Keratinocyte (primary cell): ENCODE results near the gene LRRC46.

Experiments used
- EZH2 ChIP-seq: IDR thresholded peaks from one replicate; pipeline ENCODE4 v1.6.1; 2012; ENCODE audit warnings: inconsistent platforms, mild to moderate bottlenecking, low read length, moderate library complexity
- TF ChIP-seq, protein P1 (sequence below), 3 experiments: IDR thresholded peaks in 1 of 3; conservative IDR thresholded peaks in 1 of 3; optimal IDR thresholded peaks in 1 of 3; 2 replicates in 2 of 3; 3 replicates in 1 of 3; pipeline versions ENCODE3 to v1.5.1; 2011; ENCODE audit warnings: low read length in 3 of 3, mild to moderate bottlenecking in 3 of 3, moderate library complexity in 2 of 3, control low read depth in 1 of 3, inconsistent platforms in 1 of 3; ENCODE audit not compliant: insufficient read depth in 2 of 3; ENCODE audit errors: extremely low read depth in 1 of 3

DNA sequence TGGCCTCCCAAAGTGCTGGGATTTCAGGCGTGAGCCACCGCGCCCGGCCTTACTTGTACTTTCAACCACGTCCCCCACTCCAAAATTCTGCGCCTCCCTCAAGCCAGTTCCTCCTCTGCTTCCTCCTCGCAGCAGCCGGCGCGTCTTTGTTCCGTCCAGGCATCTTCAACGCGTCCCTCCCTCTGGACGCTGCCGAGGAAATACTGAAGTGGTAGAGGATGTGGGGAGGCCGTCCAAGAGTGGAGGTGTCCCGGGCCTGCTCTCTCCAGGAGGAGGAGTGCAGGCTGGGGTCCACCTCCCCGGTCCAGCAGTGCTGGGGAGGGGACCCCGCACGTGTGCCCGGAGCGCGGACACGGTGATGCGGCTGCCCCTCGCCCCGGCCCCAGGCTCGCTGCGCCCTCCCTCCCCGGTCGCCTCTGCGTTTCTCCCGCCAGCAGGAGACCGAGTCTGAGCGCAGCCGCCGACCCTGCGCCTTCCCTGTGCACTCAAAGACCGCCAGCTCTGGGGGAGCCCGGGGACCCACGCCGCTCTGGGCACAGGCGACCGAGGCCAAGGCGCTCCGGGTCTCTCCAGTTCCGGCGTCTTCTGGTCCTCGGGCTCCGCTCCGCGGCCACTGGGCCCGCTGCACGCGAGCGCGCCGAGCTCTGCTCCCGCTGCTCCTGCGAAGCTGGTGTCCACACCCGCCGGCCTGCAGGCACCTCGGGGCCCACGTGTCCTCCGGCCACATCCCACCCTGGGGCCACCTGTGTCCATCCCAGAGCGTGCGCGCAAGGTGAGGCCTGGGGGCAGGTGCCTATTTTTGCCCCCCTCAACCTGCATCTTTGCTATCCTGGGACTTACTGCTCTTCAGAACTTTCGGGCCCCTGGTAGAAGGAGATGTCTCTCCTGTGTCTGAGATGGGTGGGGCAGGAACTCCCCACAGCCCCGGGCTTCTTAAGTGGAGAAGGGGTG lies 41.6 kb upstream of the LRRC46 start:
- TF ChIP-seq, protein P1, sequence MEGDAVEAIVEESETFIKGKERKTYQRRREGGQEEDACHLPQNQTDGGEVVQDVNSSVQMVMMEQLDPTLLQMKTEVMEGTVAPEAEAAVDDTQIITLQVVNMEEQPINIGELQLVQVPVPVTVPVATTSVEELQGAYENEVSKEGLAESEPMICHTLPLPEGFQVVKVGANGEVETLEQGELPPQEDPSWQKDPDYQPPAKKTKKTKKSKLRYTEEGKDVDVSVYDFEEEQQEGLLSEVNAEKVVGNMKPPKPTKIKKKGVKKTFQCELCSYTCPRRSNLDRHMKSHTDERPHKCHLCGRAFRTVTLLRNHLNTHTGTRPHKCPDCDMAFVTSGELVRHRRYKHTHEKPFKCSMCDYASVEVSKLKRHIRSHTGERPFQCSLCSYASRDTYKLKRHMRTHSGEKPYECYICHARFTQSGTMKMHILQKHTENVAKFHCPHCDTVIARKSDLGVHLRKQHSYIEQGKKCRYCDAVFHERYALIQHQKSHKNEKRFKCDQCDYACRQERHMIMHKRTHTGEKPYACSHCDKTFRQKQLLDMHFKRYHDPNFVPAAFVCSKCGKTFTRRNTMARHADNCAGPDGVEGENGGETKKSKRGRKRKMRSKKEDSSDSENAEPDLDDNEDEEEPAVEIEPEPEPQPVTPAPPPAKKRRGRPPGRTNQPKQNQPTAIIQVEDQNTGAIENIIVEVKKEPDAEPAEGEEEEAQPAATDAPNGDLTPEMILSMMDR (optimal IDR thresholded peaks at IDR 0.05 in 1 of 3, IDR thresholded peaks at IDR 0.05 in 1 of 3, conservative IDR thresholded peaks at IDR 0.05 in 1 of 3; ENCODE audit: extremely low read depth in 1 of 3, insufficient read depth in 2 of 3, low read length in 3 of 3), result peak; percentile 25 to 78 (median 66)
- TF ChIP-seq EZH2, result no peak
